ENCODE results near the gene SRR.
A peak's percentile ranks its signal among the peaks of the same experiment; 100 is the strongest.

The SRR gene

GRCh38 chr17:2372180-2372579 is 68.4 kb downstream of the SRR start:
- DNase-seq (ENCODE audit: low spot score) = peak; percentile 29

DNA sequence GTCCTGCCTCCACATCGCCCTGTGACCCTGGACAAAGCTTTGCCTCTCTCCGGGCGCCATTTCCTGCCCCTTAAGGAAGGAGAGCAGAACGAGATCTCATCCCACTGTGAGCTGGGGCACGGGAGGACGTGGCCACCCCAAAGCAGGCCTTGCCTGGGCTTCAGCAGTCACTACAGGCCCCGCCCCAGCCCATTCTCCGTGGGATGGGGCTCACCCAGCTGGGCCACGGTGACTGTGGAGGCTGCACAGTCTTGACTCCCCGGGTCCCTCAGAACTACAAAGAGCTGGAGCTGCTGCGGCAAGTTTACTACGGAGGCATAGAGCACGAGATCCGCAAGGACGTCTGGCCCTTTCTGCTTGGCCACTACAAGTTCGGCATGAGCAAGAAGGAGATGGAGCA is 68.9 kb downstream of the SRR start:
- DNase-seq (ENCODE audit: low spot score) = no peak

GRCh38 chr17:2373179-2373578 is 69.4 kb downstream of the SRR start:
- no peak for DNase-seq (ENCODE audit: low spot score)
